Superior temporal gyrus (tissue), 1 donor: ENCODE results near the gene PCDH8.

Experiments
- DNase-seq: peaks from one replicate; pipeline ENCODE4 v3.0.0-alpha.2; 2016; ENCODE audit errors: extremely low spot score

PCDH8 gene

DNA sequence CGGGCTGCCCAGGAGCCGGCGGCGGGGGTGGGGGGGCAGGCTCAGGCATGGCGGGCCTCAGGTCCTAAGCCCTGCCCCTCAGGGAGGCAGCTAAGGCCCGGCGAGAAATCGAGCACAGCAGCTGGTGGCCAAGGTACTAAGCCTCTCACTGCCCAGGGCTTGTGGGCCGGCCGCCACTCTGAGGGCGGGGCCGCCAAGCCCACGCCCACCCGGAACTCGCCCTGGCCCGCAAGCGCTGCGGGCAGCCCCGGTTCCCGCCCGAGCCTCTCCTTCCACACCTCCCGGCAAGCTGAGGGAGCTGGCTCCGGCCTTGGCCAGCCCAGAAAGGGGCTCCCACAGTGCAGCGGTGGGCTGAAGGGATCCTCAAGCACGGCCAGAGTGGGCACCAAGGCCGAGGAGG is 33.1 kb downstream of the PCDH8 start:
- no peak for DNase-seq

DNA sequence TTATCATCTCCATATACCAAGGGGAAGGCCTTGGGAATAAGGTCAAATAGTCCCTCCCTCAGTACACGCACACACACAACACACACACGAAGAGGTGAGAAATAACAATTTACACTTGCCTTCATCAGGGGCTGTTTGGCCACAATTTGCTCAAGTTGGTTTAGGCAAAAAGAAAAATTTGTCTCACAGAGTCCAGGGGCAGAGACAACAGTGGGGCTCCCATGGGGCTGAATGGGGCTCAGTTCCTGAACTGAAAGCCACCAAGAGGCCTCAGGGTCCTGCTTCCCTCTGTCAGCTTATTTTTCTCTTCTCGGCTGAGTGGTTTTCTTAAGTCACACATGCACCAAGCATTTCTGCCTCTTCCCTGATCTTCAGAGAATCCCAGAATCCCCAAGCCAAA is 35.5 kb downstream of the PCDH8 start:
- DNase-seq: no peak

DNA sequence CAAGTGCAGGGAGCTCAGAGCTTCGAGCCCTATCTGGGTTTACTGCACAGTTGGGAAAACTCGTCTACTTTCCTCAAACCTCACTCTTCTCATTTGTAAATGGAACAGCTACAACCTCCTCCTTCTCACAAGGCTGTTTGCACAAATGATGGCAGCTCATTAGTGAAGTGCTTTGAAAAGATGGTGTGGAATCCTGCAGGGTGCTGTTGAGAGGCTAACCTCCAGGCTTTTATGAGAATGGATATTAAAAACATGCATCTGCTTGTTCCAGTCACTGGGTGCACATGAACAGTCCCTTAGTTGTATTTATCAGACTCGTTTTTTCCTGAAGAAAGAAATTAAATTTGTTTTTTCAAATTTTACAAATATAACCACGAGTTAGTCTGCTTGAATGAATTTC is 36.6 kb downstream of the PCDH8 start:
- DNase-seq: no peak

DNA sequence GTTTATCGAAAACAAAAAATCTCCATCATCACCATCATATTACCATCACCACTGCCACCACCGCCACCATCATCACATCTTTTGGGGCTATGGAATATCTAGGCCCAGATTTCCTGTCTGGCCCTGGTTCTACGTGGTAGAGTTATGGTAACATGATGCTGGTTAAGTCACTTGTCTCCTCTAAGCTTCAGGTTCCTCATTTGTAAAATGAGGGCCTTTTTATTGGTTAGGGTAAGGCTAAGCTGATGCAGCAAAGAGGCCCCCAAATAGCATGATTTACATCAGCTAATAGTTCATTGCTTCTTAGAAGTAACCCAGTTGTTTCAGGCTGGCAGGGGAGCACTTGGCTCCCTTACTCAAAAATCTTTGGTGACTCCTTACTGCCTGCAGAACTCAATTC is 37.9 kb downstream of the PCDH8 start:
- DNase-seq: no peak

DNA sequence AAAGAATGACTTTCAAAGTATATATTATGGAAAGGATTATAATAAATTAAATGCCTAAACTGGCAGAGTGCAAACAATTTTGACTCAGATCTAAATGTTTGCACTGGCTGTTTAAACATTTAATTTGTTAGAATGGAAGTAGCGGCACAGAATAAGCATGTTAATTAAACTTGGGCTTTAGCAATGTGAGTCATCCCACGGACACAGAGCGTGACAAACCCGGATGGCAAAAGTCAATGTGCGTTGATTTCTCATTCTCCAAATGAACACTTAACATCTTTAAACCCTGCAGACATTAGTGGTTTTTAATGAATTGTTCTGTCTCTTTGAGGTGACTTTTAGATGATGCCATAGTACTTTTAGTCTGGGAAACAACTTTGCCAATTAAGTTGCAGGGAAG is 38.4 kb downstream of the PCDH8 start:
- no peak for DNase-seq

DNA sequence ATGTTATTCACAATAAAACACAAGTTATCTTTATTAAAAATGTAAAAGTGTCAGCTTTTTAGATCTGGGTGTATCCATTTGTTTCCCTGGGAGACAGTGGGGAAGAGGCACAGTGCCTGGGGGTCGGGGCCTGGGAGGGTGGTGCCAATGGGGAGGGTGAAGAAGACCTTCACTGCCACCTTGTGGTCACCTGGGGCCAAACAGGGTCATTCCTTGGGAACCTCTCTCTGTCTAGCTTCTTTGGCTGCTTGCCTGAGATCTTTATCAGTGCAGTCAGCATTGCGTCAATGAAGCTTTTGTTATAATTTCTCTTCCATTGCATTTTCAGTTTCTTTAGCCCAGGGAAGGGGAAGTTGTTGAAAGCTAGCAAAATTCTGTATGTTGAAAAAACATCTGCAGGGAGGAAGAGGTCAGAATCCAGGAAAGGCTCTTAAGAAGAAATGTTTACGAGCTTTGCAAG is 39.1 kb downstream of the PCDH8 start:
- DNase-seq: peak; percentile 80

DNA sequence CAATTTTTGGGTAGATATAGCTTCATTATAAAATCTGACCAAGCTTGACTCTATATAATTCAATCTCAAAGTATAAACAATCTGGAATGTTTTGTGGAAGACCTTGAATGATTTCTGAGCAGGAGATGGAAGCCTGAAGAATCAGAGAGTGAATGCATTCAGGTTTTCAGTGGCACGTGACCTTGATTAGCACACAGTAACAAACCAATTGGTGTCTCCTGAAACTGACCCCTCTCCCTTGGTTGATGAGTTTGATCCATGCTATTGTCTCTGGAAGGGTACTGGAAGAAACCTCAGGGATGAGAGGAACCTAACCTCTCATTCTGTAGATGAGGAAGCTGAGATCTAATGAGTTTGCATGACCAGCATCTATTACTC is 39.6 kb downstream of the PCDH8 start:
- DNase-seq: no peak

DNA sequence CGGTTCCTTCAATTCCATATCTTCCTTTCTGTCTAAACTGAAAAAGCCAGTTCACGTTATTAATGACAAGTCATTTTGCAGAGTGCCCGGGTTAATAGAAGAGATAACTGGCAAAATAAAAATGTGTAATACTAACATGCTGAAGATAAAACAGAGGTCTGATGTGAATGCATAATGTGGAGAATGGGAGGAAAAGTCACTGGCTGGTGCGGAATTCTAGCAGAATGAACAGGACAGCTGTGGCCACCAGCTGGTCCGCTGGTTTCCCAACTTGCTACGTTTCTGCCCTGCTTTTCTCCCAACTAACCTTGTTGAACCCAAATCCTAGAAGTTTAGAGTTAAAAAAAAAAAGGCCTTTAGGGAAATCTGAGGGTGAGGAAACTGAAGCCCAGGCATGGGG is 42.4 kb downstream of the PCDH8 start:
- no peak for DNase-seq

DNA sequence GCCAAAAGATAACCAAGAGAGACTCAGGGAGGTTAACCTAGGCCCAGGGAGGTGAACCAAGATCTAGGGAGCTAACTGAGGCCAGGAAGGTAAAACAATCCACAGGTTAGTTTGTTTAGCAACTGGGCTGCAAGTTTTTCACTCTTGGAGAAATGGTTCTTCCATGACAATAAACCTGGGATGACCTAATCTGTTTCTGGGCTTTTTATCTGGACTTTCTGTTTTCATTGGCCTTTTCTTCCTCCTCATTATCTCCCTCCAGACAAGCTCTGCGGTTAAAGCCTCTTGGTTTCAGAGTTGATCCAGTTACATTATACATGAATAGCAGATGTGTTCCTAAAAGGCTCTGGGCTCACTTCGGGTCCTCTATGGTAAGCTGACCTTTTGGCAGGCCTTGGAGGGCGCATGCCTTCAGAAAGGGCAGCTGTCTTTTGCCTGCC is 44.2 kb downstream of the PCDH8 start:
- no peak for DNase-seq

DNA sequence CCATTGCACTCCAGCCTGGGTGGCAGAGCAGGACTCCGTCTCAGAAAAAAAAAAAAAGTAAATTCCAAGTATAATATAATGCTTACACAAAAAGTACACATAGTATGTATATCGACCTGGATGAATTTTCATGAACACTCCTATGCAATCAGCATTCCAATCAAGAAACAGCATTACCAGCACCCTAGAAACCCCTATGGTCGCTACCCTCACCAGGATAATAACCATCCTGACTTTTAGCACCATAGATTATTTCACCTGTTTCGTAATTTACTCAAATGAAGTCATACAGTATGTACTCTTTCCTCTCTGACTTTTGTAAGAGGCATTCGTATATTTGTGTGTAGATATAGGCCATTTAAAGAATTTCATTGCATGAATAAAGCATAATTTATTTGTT is 47.6 kb downstream of the PCDH8 start:
- no peak for DNase-seq

DNA sequence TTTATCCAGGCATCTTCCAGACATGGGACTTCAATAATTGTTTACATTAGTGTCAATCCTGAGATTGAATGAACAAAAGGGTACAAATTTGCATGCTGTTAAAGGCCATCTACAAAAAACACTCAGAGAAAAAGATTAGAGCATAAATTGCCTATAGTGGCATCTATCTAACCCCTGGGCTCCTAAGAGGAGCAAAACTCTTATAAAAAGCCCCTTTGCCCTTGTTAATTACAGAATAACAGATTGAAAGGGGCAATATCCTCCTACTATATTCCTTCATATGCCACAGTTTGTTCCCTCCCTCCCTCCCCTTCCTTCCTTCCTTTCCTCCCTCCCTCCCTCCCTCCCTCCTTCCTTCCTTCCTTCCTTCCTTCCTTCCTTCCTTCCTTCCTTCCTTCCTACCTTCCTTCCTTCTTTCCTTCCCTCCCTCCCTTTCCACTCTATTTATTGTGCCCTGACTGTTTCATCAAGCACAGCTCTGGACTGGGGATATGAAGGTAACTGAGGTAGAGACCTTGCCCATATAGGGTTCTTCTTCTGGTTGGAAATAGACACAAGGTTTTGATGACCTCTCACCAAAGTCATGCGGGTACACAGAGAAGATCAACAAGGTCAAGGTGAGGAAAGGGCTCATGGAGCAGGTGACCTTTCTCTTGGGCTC is 49.5 kb downstream of the PCDH8 start:
- DNase-seq: no peak

DNA sequence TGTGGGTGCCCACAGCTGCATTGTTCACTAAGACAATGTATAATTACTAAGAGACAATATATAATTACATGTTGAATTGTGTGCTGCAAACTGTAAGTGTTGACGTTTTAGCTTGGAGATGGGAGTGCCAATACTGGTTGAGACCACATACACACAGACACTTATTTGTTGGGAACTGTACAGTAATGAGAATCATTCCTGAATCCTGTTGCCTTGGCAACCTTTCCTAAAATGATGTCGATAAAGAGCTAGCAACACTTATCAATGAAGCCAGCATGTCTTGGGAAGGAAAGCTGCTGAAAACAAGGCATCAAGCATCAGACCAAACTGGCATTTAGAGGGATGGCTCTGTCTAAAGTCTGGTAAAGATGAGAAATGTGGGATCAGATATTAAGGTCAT is 51.3 kb downstream of the PCDH8 start:
- DNase-seq: no peak

DNA sequence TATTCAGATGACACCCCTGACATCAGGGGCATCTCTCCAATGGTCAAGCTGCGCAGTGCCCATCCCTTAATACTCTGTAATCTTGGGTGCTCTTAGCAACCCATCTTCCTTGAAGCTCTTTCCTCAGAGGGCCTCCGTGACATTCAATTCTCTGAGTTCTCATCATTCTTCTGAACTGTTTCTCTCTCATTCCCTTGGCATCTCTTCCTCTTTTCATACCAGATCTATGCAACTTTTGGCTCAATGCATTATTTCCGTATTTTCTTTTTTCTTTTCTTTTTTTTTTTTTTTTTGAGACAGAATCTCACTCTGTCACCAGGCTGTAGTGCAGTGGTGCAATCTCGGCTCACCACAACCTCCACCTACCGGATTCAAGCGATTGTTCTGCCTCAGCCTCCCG is 53.9 kb downstream of the PCDH8 start:
- no peak for DNase-seq

DNA sequence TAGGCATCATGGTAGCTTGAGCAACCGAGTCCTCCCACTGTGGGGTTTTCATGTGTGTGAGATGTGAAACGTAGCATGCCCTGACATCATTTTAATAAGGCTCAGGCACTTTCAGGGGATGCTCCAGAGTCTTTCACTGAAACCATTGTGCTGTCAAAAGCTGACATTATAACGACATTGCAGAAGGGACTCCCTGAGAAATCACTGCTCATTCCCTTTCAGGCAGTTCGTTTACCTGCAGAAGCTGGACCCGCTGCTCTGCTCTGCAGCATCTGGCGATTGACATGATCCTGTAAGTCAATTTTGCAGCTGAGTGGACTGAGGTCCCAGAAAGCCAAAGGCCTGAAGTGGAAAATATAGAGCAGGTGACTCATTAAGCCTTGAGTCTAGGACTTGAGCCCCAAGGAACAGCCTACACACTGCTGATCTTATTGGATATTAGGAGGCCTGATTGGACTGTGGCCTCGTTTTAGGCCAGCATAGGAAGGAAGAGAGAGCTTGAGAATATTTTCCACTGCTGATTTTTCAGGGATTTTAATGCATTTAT is 54.9 kb downstream of the PCDH8 start:
- no peak for DNase-seq
